ENCODE data around the gene HIPK3. TPM values are rescaled to one million over a fixed set of nuclear protein-coding genes. Genes with fewer than 3 reads are reported as not detected.
A peak's percentile ranks its signal among the peaks of the same experiment; 100 is the strongest.

Gene HIPK3
- total RNA-seq, 1 experiment from 2014 or later = 64.8 TPM

DNA sequence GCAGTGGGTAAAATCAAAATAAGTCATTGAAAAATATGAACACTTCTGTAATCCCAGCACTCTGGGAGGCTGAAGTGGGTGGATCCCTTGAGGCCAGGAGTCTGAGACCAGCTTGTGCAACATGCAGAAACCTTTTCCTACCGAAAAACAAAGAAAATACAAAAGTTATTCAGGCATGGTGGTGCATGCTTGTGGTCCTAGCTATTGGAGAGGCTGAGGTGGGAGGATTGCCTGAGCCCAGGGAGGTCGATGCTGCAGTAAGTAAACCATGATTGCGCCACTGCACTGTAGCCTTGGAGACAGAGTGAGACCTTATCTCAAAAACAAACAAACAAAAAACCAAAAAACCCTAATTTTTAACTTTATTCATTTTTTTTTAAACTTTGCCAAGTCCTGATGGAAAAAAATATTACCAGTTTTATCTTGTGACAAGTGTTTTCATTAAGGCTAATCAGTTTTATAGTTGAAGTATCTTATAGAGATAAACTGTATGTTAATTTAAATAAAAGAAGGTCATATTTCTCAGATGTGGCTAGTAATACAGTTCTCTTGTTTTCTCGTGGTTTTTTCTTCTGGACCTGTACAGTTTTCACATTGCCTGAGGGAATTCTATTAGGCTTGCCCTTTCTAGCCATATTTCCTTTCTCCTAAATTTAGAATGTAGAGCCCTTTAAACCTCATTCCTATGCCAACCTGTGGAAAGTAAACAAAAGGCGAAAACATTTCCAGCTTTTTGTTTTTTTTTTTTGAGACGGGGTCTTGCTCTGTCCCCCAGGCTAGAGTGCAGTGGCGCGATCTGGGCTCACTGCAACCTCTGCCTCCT is 9.4 kb downstream of the HIPK3 start:
- Histone ChIP-seq H2AFZ (no peak overlapping the region), H3K27me3 (ENCODE audit: insufficient read depth, low read depth) (no peaks in the 10 kb centered on the region), H3K4me1 (replicated peaks; ENCODE audit: insufficient read depth) (peaks cover 56% of the 10 kb centered on the region), H3F3A (ENCODE audit: insufficient read depth, low read depth) (peaks cover 17% of the 10 kb centered on the region), H3K9me3 (ENCODE audit: insufficient read depth, low read depth) (no peaks in the 10 kb centered on the region), H3K27ac (peak overlapping the region; percentile 25; the same call in 1 of the 2 replicates), H3K36me3 (ENCODE audit: low read depth) (no peaks in the 10 kb centered on the region), H3K4me3 (no peak overlapping the region), H3K9me2 (ENCODE audit: insufficient read depth) (peaks cover 5% of the 10 kb centered on the region; the same call in 1 of the 2 replicates), H3K79me2 (ENCODE audit: low read depth) (peaks cover 100% of the 10 kb centered on the region), H4K20me1 (ENCODE audit: insufficient read depth) (peaks cover 44% of the 10 kb centered on the region), H3K4me2 (peak overlapping the region; percentile 24)
- DNase-seq = peak; percentile 31 to 66
- CTCF ChIA-PET = interaction anchor here (0.7 kb wide), 1 partner anchor 79 kb away, joined by 11 read pairs; no protein-coding TSS in a partner anchor
- TF ChIP-seq EZH2 (IDR thresholded peaks at IDR 0.05; ENCODE audit: low read depth) = no peak
- TF ChIP-seq, protein P1, sequence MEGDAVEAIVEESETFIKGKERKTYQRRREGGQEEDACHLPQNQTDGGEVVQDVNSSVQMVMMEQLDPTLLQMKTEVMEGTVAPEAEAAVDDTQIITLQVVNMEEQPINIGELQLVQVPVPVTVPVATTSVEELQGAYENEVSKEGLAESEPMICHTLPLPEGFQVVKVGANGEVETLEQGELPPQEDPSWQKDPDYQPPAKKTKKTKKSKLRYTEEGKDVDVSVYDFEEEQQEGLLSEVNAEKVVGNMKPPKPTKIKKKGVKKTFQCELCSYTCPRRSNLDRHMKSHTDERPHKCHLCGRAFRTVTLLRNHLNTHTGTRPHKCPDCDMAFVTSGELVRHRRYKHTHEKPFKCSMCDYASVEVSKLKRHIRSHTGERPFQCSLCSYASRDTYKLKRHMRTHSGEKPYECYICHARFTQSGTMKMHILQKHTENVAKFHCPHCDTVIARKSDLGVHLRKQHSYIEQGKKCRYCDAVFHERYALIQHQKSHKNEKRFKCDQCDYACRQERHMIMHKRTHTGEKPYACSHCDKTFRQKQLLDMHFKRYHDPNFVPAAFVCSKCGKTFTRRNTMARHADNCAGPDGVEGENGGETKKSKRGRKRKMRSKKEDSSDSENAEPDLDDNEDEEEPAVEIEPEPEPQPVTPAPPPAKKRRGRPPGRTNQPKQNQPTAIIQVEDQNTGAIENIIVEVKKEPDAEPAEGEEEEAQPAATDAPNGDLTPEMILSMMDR (conservative IDR thresholded peaks at IDR 0.05) = no peak
- POLR2A ChIA-PET (ENCODE audit: unreplicated experiment) = interaction anchor here (0.6 kb wide), 1 partner anchor 239 kb away, joined by 3 read pairs; no protein-coding TSS in a partner anchor
- BruUV-seq (replicated peaks) = no TSS peak
- intact Hi-C loops (cut with micrococcal nuclease; ENCODE audit: unreplicated experiment) = no loop called here

DNA sequence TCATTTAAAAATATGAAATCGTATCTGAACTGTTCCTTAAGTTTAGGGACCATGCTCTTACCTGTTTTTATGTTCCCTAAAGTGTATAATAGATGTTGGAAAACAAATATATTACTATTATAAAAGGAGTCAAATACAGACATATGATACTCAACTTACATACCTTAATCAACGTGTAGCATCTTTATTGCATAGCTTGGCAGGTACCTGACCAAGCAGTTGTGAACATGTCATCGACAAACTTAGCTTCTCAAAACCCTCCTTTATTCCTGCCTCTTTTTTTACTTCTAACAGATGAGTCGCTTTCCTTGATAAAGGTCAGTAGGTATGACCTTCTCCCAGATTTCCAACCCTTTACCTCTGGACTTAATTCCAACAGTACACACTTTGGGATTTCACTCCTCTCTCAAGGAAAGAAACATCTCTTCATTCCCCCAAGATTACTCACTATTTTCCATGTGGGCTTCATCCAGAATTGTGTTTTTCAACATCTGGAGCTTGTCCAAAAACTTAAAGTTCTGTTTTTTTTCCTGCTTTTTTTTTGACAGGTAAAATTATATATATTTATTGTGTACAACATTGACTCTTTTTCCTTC is 11.9 kb downstream of the HIPK3 start:
- H3K4me3 ChIP-seq = no peak overlapping the region
- no peaks in the 10 kb centered on the region for H3K9me3 ChIP-seq (ENCODE audit: insufficient read depth, low read depth)
- ChIA-PET CTCF (interaction anchor here (0.6 kb wide), 2 partner anchors 58 to 812 kb away, joined by 3 to 5 read pairs; no protein-coding TSS in a partner anchor), POLR2A (ENCODE audit: unreplicated experiment) (no interaction called here)
- no peaks in the 10 kb centered on the region for H3K27me3 ChIP-seq (ENCODE audit: insufficient read depth, low read depth)
- H3K4me2 ChIP-seq = no peak overlapping the region
- H3K36me3 ChIP-seq (ENCODE audit: low read depth) = no peaks in the 10 kb centered on the region
- H3F3A ChIP-seq (ENCODE audit: insufficient read depth, low read depth) = peaks cover 17% of the 10 kb centered on the region
- H2AFZ ChIP-seq = no peak overlapping the region
- H3K4me1 ChIP-seq (replicated peaks; ENCODE audit: insufficient read depth) = peaks cover 39% of the 10 kb centered on the region
- DNase-seq = no peak
- TF ChIP-seq, protein P1 (conservative IDR thresholded peaks at IDR 0.05) = no peak
- TF ChIP-seq EZH2 (IDR thresholded peaks at IDR 0.05; ENCODE audit: low read depth) = no peak
- peaks cover 32% of the 10 kb centered on the region for H4K20me1 ChIP-seq (ENCODE audit: insufficient read depth)
- peak overlapping the region; percentile 25; the same call in 1 of the 2 replicates for H3K27ac ChIP-seq
- peaks cover 97% of the 10 kb centered on the region for H3K79me2 ChIP-seq (ENCODE audit: low read depth)
- BruUV-seq (replicated peaks) = no TSS peak
- intact Hi-C loops (cut with micrococcal nuclease; ENCODE audit: unreplicated experiment) = no loop called here
- peaks cover 5% of the 10 kb centered on the region; the same call in 1 of the 2 replicates for H3K9me2 ChIP-seq (ENCODE audit: insufficient read depth)

DNA sequence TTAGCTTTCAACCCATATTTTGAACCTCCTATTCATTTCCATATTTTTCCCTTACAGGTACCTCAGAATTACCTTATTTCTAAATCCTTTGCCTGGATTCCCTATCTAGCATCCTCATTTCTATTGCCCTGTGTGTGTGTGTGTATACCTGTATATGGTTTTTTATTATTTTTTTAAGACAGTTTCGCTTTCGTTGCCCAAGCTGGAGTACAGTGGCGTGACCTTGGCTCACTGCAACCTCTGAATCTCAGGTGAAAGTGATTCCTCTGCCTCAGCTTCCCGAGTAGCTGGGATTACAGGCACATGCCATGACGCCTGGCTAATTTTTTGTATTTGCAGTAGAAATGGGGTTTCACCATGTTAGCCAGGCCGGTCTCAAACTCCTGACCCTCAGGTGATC is 12.6 kb downstream of the HIPK3 start:
- TF ChIP-seq EZH2 (IDR thresholded peaks at IDR 0.05; ENCODE audit: low read depth) = no peak
- TF ChIP-seq, protein P1 (conservative IDR thresholded peaks at IDR 0.05) = no peak
- H3K9me3 ChIP-seq (ENCODE audit: insufficient read depth, low read depth) = 0 out of 2 replicates have a peak, but pooled peaks cover 2% of the 10 kb centered on the region
- H3F3A ChIP-seq (ENCODE audit: insufficient read depth, low read depth) = peaks cover 17% of the 10 kb centered on the region
- H3K4me1 ChIP-seq (replicated peaks; ENCODE audit: insufficient read depth) = peaks cover 38% of the 10 kb centered on the region
- peaks cover 97% of the 10 kb centered on the region for H3K79me2 ChIP-seq (ENCODE audit: low read depth)
- BruUV-seq (replicated peaks) = no TSS peak
- H3K9me2 ChIP-seq (ENCODE audit: insufficient read depth) = peaks cover 5% of the 10 kb centered on the region; the same call in 1 of the 2 replicates
- H3K27ac ChIP-seq = peak overlapping the region; percentile 25; the same call in 1 of the 2 replicates
- H2AFZ ChIP-seq = no peak overlapping the region
- H3K27me3 ChIP-seq (ENCODE audit: insufficient read depth, low read depth) = no peaks in the 10 kb centered on the region
- DNase-seq = no peak
- H4K20me1 ChIP-seq (ENCODE audit: insufficient read depth) = peaks cover 31% of the 10 kb centered on the region
- no peak overlapping the region for H3K4me2 ChIP-seq
- POLR2A ChIA-PET (ENCODE audit: unreplicated experiment) = no interaction called here
- H3K36me3 ChIP-seq (ENCODE audit: low read depth) = no peaks in the 10 kb centered on the region
- H3K4me3 ChIP-seq = no peak overlapping the region
- CTCF ChIA-PET = interaction anchor here (0.6 kb wide), 1 partner anchor 811 kb away, joined by 3 read pairs; no protein-coding TSS in a partner anchor
- intact Hi-C loops (cut with micrococcal nuclease; ENCODE audit: unreplicated experiment) = no loop called here
